Stimulated activated CD4-positive, alpha-beta T cell treated with anti-CD3 and anti-CD28 coated beads, Interleukin-1b, Interleukin-23, amount 100 ng/mL, for 4 hours (primary cell): ENCODE data around the gene FAM83D.

Source experiments
- DNase-seq, 2 donors: peaks; one replicate each; pipeline ENCODE4 v3.0.0-alpha.2; 2020; ENCODE audit warnings: low read depth in 2 of 2

Gene FAM83D

DNA sequence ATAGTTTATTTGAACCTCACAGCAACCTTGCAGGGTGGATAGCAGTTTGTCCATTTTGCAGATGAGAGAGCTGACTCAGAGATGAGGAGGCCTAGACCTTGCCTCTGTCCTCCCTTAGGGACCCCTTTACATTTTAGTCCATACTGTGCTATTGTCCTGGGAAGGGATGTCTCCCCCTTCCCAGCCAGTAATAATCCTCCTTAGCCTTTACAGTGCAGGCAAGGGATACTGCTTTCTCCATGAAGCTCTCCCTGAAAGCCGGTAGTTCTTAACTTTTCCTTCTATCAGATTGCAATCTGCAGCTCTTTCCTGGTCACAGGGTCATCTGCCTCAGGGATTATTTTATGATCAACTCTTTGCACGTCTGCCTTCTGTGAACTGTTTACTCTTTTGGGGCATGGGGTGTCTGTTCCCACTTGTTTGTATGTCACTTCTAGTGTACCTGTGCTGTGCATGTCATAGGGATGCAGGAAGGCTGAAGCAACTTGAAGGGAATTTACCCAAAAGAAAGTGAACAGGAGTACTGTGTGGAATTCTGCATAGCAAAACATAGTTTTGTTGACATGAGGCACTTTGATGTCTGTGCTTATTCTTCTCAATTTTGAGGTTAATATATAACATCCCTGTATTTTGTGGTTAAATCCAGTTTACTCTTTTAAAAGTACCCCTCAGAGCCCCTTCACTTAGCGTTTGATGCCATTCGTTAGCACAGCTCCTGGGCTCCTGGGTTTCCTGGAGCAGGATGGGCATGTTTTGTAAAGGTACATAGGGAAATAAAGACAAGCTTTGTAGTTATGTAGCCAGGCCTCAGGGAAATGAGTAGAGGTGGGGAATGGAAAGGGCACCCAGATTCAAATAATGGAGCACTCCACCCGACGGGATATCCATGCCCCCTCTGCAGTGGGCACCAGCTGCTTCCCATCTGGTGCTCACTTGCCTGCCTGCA, 74.0 kb downstream of the FAM83D start:
- DNase-seq, result no peak
